ENCODE measurements around the gene COL6A2. TPM values are rescaled to one million over a fixed set of nuclear protein-coding genes. Genes with fewer than 3 reads are reported as not detected.

Gene COL6A2
- total RNA-seq, 1 experiment from 2014 or later, result 111 TPM

DNA sequence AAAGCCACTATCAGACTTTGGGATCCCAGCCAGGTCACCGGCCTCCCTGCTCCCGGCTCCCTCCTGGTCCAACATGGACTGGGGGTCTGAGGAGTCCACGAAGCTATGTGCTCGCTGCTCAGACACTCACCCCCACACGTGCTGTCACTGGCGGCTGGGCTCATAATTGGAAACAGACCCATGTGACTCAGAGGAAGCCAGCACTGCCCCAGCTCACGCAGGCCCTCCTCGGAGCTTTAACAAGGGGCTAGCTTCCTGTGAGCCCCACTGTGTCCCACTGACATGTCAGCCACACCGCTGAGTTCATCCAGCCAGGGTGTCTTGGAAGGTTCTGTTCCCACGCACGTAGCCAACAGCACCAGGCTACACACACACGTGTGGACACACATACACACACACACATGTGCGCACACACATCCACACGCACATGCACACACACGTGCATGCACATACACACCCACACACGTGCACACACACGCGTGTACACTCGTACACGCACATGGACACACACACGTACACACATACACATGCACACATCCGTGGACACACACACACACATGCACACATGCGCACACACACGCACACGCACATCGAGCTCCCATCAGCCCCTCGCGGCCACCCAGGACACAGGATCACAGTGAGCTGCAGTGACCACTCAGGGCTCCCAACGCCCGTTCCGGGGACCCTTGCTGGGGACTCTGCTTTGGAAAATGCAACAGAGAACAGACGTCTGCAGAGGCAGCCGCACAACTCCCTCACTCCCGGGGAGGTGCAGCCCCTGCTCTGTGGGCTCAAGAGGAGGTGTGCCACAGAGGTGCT, 18.4 kb upstream of the COL6A2 start:
- ChIA-PET POLR2A (no interaction called here), CTCF (interaction anchor here (0.8 kb wide), 1 partner anchor 64 kb away, joined by 3 read pairs; no protein-coding TSS in a partner anchor)
- no peaks in the 10 kb centered on the region for H3K4me1 Mint-ChIP-seq
- DNase-seq (ENCODE audit: low spot score), result no peak
- TF ChIP-seq ZNF671 (CRISPR knock-in tag; IDR thresholded peaks at IDR 0.05) (no peak), SMAD3 (CRISPR knock-in tag; IDR thresholded peaks at IDR 0.05; ENCODE audit: borderline replicate concordance) (no peak), ZNF219 (CRISPR knock-in tag; IDR thresholded peaks at IDR 0.05; ENCODE audit: borderline replicate concordance) (no peak), SOX15 (CRISPR knock-in tag; IDR thresholded peaks at IDR 0.05) (no peak), KAT7 (CRISPR knock-in tag; IDR thresholded peaks at IDR 0.05; ENCODE audit: borderline replicate concordance) (no peak)
- TF ChIP-seq, protein P1, sequence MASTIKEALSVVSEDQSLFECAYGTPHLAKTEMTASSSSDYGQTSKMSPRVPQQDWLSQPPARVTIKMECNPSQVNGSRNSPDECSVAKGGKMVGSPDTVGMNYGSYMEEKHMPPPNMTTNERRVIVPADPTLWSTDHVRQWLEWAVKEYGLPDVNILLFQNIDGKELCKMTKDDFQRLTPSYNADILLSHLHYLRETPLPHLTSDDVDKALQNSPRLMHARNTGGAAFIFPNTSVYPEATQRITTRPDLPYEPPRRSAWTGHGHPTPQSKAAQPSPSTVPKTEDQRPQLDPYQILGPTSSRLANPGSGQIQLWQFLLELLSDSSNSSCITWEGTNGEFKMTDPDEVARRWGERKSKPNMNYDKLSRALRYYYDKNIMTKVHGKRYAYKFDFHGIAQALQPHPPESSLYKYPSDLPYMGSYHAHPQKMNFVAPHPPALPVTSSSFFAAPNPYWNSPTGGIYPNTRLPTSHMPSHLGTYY (CRISPR knock-in tag; IDR thresholded peaks at IDR 0.05), result no peak
- TF ChIP-seq, protein P2, sequence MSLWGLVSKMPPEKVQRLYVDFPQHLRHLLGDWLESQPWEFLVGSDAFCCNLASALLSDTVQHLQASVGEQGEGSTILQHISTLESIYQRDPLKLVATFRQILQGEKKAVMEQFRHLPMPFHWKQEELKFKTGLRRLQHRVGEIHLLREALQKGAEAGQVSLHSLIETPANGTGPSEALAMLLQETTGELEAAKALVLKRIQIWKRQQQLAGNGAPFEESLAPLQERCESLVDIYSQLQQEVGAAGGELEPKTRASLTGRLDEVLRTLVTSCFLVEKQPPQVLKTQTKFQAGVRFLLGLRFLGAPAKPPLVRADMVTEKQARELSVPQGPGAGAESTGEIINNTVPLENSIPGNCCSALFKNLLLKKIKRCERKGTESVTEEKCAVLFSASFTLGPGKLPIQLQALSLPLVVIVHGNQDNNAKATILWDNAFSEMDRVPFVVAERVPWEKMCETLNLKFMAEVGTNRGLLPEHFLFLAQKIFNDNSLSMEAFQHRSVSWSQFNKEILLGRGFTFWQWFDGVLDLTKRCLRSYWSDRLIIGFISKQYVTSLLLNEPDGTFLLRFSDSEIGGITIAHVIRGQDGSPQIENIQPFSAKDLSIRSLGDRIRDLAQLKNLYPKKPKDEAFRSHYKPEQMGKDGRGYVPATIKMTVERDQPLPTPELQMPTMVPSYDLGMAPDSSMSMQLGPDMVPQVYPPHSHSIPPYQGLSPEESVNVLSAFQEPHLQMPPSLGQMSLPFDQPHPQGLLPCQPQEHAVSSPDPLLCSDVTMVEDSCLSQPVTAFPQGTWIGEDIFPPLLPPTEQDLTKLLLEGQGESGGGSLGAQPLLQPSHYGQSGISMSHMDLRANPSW (CRISPR knock-in tag; conservative IDR thresholded peaks at IDR 0.05; ENCODE audit: low read depth), result no peak
- no peak for ATAC-seq
- no peaks in the 10 kb centered on the region for H3K9me3 Mint-ChIP-seq
- H3K4me3 Mint-ChIP-seq, result no peak overlapping the region
- H3K27me3 Mint-ChIP-seq (ENCODE audit: low read depth), result peaks cover 3% of the 10 kb centered on the region; the same call in 1 of the 2 replicates
- no peaks in the 10 kb centered on the region for H3K36me3 Mint-ChIP-seq
- H3K27ac Mint-ChIP-seq, result no peak overlapping the region

DNA sequence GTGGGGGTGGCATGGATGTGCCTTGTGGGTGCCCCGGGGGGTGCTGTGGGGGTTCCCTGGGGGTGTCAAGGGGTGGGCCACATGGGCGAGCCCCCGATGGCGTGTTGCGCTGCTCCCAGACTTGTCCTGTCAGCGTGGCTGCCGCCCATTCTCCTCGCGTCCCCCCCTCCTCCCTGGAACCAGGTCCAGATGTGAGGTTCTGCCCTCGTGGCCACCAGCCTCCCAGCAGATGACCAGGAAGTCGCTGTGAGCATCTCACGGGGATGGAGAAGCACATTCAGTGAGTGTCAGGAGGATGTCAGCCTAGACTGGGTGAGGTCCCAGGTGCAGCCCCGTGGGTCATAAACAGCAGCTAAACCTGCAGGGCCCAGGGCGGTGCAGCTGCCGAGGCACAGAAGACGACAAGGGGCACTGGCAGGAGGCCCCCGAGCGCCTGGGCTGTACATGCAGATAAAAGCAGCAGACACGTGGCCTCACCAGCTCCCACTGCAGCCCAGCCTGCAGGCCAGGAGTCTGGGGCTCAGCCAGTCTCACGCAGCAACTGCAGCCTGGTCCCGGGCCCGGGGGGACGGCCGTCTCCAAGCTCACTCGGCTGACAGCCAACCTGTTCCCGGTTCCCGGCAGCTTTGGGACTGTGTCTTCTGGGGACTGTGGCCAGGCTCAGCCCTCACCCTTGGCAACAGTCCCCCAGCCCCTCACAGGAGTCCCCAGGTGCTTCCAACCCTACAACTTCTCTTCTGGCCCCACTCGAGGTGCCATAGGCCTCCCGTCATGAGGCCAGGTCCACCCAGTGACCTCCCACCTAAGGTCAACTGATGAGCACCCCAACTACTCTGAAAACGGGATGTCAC, 17.5 kb upstream of the COL6A2 start:
- DNase-seq (ENCODE audit: low spot score) (no peak), ATAC-seq (no peak)
- H3K27ac Mint-ChIP-seq, result no peak overlapping the region
- no peak overlapping the region for H3K4me3 Mint-ChIP-seq
- POLR2A ChIA-PET, result no interaction called here
- H3K27me3 Mint-ChIP-seq (ENCODE audit: low read depth), result peaks cover 3% of the 10 kb centered on the region; the same call in 1 of the 2 replicates
- H3K4me1 Mint-ChIP-seq, result no peaks in the 10 kb centered on the region
- no peaks in the 10 kb centered on the region for H3K36me3 Mint-ChIP-seq
- H3K9me3 Mint-ChIP-seq, result no peaks in the 10 kb centered on the region
- TF ChIP-seq CBFB (CRISPR knock-in tag; IDR thresholded peaks at IDR 0.05; ENCODE audit: low read depth) (no peak), CREM (CRISPR knock-in tag; IDR thresholded peaks at IDR 0.05) (no peak)
- CTCF ChIA-PET, result interaction anchor here (0.8 to 1.4 kb wide), 2 partner anchors 63 to 107 kb away, joined by 3 to 4 read pairs; no protein-coding TSS in a partner anchor

DNA sequence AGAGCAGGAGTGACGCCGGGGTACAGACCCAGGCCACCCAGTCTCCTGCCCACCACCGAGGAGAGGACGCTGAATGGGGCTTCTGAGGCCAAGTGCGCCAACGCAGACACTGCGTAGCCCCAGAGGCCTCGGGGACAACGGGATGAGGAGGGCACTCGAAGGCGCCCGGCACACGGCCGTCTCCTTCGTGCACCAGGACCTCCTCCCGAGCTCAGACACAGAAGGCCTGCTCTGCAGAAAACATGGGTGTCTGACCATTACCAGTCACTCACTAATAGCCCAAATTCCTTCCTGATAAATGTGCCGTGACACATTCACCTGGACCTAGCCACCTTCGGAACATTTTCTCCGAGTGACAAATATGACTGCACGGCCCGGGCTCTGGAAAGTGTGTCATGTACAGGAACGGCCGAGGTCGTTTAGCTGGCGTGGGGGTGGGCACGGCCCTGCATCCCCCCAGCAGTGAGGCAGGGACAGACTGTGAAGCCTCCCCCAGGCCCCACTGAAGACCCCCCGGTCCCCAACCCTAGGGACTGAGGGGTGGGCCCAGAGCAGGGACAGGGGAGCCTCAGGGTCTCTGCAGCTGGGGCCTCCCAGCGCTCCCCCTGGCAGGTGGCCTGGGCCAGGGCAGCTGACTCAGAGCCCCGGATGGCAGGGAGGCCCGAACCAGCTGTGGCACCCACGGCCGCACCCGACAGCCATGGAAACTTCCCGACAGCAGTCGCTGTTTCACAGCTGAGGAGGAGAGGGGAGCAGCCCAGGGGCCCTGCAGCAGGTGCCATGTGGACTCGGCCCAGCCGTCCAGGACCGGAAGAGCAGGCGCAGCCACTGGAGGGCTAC, 16.7 kb upstream of the COL6A2 start:
- H3K27me3 Mint-ChIP-seq (ENCODE audit: low read depth), result peaks cover 1% of the 10 kb centered on the region; the same call in 1 of the 2 replicates
- no peaks in the 10 kb centered on the region for H3K9me3 Mint-ChIP-seq
- ChIA-PET CTCF (interaction anchor here (1.4 kb wide), 1 partner anchor 107 kb away, joined by 4 read pairs; no protein-coding TSS in a partner anchor), POLR2A (no interaction called here)
- no peak for ATAC-seq
- DNase-seq (ENCODE audit: low spot score), result no peak
- H3K27ac Mint-ChIP-seq, result no peak overlapping the region
- no peak overlapping the region for H3K4me3 Mint-ChIP-seq
- no peaks in the 10 kb centered on the region for H3K4me1 Mint-ChIP-seq
- H3K36me3 Mint-ChIP-seq, result no peaks in the 10 kb centered on the region
- TF ChIP-seq, protein P3, sequence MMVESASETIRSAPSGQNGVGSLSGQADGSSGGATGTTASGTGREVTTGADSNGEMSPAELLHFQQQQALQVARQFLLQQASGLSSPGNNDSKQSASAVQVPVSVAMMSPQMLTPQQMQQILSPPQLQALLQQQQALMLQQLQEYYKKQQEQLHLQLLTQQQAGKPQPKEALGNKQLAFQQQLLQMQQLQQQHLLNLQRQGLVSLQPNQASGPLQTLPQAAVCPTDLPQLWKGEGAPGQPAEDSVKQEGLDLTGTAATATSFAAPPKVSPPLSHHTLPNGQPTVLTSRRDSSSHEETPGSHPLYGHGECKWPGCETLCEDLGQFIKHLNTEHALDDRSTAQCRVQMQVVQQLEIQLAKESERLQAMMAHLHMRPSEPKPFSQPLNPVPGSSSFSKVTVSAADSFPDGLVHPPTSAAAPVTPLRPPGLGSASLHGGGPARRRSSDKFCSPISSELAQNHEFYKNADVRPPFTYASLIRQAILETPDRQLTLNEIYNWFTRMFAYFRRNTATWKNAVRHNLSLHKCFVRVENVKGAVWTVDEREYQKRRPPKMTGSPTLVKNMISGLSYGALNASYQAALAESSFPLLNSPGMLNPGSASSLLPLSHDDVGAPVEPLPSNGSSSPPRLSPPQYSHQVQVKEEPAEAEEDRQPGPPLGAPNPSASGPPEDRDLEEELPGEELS (CRISPR knock-in tag; IDR thresholded peaks at IDR 0.05), result no peak
- no peak for TF ChIP-seq FOXK1 (CRISPR knock-in tag; IDR thresholded peaks at IDR 0.05)
- TF ChIP-seq, protein P4, sequence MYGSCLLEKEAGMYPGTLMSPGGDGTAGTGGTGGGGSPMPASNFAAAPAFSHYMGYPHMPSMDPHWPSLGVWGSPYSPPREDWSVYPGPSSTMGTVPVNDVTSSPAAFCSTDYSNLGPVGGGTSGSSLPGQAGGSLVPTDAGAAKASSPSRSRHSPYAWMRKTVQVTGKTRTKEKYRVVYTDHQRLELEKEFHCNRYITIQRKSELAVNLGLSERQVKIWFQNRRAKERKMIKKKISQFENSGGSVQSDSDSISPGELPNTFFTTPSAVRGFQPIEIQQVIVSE (CRISPR knock-in tag; IDR thresholded peaks at IDR 0.05; ENCODE audit: borderline replicate concordance), result no peak
- no peak for TF ChIP-seq TP53 (CRISPR knock-in tag; IDR thresholded peaks at IDR 0.05)
- no peak for TF ChIP-seq ATF1 (CRISPR knock-in tag; IDR thresholded peaks at IDR 0.05)
- TF ChIP-seq, protein P5, sequence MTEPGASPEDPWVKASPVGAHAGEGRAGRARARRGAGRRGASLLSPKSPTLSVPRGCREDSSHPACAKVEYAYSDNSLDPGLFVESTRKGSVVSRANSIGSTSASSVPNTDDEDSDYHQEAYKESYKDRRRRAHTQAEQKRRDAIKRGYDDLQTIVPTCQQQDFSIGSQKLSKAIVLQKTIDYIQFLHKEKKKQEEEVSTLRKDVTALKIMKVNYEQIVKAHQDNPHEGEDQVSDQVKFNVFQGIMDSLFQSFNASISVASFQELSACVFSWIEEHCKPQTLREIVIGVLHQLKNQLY (CRISPR knock-in tag; IDR thresholded peaks at IDR 0.05), result no peak
- no peak for TF ChIP-seq SMAD3 (CRISPR knock-in tag; IDR thresholded peaks at IDR 0.05; ENCODE audit: borderline replicate concordance)
